ENCODE measurements around the gene ENTR1. TPM values are rescaled to one million over a fixed set of nuclear protein-coding genes. Genes with fewer than 3 reads are reported as not detected.
"Not testable (repeated sequence)": the region's sequence is repeated elsewhere in the genome, so short reads cannot be mapped to it uniquely, and the experiment has no call there.

ENTR1 gene
- total RNA-seq, 1 donor from 2014 or later: 27.7 TPM

- intact Hi-C loops (cut with DNase I): loop anchor here (2.0 to 5.0 kb wide), 2 partner anchors 27 to 71 kb away; partner anchors contain the start of genes INPP5E and SEC16A
- Histone ChIP-seq H3K4me1 (peaks cover 9 to 19% of the 10 kb centered on the region in 2 donors), H3K9me3 (no peaks in the 10 kb centered on the region), H3K4me3 (peak overlapping the region; percentile 72 to 92), H3K27ac (no peak overlapping the region), H3K36me3 (peaks cover 44 to 47% of the 10 kb centered on the region in 2 donors), H3K27me3 (no peaks in the 10 kb centered on the region)
- no peak for DNase-seq (ENCODE audit: low spot score in 2 of 2)
- TF ChIP-seq CTCF (IDR thresholded peaks at IDR 0.05): no peak
Measured at GRCh38 chr9:136411378-136411777, 964 bp upstream of the ENTR1 start.

- Histone ChIP-seq H3K9me3 (no peaks in the 10 kb centered on the region), H3K27ac (peak overlapping the region; percentile 60 to 77), H3K4me3 (peak overlapping the region; percentile 72 to 92), H3K4me1 (peaks cover 9 to 19% of the 10 kb centered on the region in 2 donors), H3K36me3 (peaks cover 42 to 46% of the 10 kb centered on the region in 2 donors), H3K27me3 (no peaks in the 10 kb centered on the region)
- DNase-seq (ENCODE audit: low spot score in 2 of 2): peak in 1 of 2 donors; percentile 67
- peak in 1 of 3 experiments; percentile 4 for TF ChIP-seq CTCF (IDR thresholded peaks at IDR 0.05)
- intact Hi-C loops (cut with DNase I): loop anchor here (1.0 to 5.0 kb wide), 4 partner anchors 10 to 72 kb away; partner anchors contain the start of genes DNLZ, INPP5E, SEC16A and SNAPC4
Measured at GRCh38 chr9:136409557-136410455, 608 bp downstream of the ENTR1 start.

- H3K9me3 ChIP-seq: no peaks in the 10 kb centered on the region
- DNase-seq (ENCODE audit: low spot score in 2 of 2): no peak
- H3K27ac ChIP-seq: no peak overlapping the region
- peaks cover 9 to 19% of the 10 kb centered on the region in 2 donors for H3K4me1 ChIP-seq
- no peak overlapping the region for H3K4me3 ChIP-seq
- H3K36me3 ChIP-seq: peaks cover 29 to 40% of the 10 kb centered on the region in 2 donors
- no peaks in the 10 kb centered on the region for H3K27me3 ChIP-seq
- intact Hi-C loops (cut with DNase I): no loop called here
- no peak for TF ChIP-seq CTCF (IDR thresholded peaks at IDR 0.05)
Measured at GRCh38 chr9:136407911-136408310, 2.5 kb downstream of the ENTR1 start.

GRCh38 chr9:136407061-136407460 is 3.4 kb downstream of the ENTR1 start:
- peaks cover 27 to 38% of the 10 kb centered on the region in 2 donors for H3K36me3 ChIP-seq
- intact Hi-C loops (cut with DNase I): not testable (repeated sequence)
- peak in 1 of 2 donors; percentile 61 for DNase-seq (ENCODE audit: low spot score in 2 of 2)

GRCh38 chr9:136405904-136406303 is 4.5 kb downstream of the ENTR1 start:
- H3K4me1 ChIP-seq; intact Hi-C loops (cut with DNase I); H3K9me3 ChIP-seq; H3K27me3 ChIP-seq; DNase-seq (ENCODE audit: low spot score in 2 of 2); H3K27ac ChIP-seq; H3K4me3 ChIP-seq: not testable (repeated sequence)
- peaks cover 27 to 41% of the 10 kb centered on the region in 2 donors for H3K36me3 ChIP-seq

More at GRCh38 chr9:136407061-136407460, 3.4 kb downstream of the ENTR1 start:
- peaks cover 9 to 19% of the 10 kb centered on the region in 2 donors for H3K4me1 ChIP-seq
- H3K27ac ChIP-seq, H3K27me3 ChIP-seq, H3K4me3 ChIP-seq, H3K9me3 ChIP-seq: not testable (repeated sequence)

GRCh38 chr9:136405481-136405880 is 4.9 kb downstream of the ENTR1 start:
- Histone ChIP-seq H3K27ac (no peak overlapping the region), H3K4me3 (no peak overlapping the region), H3K4me1 (peaks cover 8 to 10% of the 10 kb centered on the region in 2 donors), H3K27me3 (no peaks in the 10 kb centered on the region), H3K36me3 (peaks cover 27 to 41% of the 10 kb centered on the region in 2 donors), H3K9me3 (no peaks in the 10 kb centered on the region)
- intact Hi-C loops (cut with DNase I): no loop called here
- TF ChIP-seq CTCF (IDR thresholded peaks at IDR 0.05): no peak
- DNase-seq (ENCODE audit: low spot score in 2 of 2): no peak

Measured in ascending aorta (tissue), 2 donors.